Activated T-helper 1 cell treated with Interleukin-2 at 50 U/mL for 16 hours (primary cell): ENCODE measurements around the gene TNNT1.
"Not testable (repeated sequence)": the region's sequence is repeated elsewhere in the genome, so short reads cannot be mapped to it uniquely, and the experiment has no call there.

ENCODE experiments used
- DNase-seq: peaks from one replicate; pipeline ENCODE4 v3.0.0-alpha.2; 2020; ENCODE audit warnings: low read depth

TNNT1 gene

GRCh38 chr19:55109527-55110291 is 39.3 kb downstream of the TNNT1 start:
- no peak for DNase-seq

GRCh38 chr19:55107252-55107651 is 41.8 kb downstream of the TNNT1 start:
- not testable (repeated sequence) for DNase-seq

- DNase-seq, result no peak
These were observed 42.4 kb downstream of the TNNT1 start for GRCh38 chr19:55106591-55106990.

- no peak for DNase-seq
These were observed 43.8 kb downstream of the TNNT1 start for GRCh38 chr19:55105237-55105636.

- no peak for DNase-seq
These were observed 45.8 kb downstream of the TNNT1 start for GRCh38 chr19:55103190-55103589.

GRCh38 chr19:55101261-55101660 is 47.7 kb downstream of the TNNT1 start:
- DNase-seq, result no peak

- no peak for DNase-seq
These were observed 49.2 kb downstream of the TNNT1 start for GRCh38 chr19:55099557-55100506.

GRCh38 chr19:55098716-55099556 is 50.1 kb downstream of the TNNT1 start:
- no peak for DNase-seq

- DNase-seq, result no peak
These were observed 50.9 kb downstream of the TNNT1 start for GRCh38 chr19:55097864-55098715.

GRCh38 chr19:55096061-55096701 is 52.8 kb downstream of the TNNT1 start:
- DNase-seq, result no peak

GRCh38 chr19:55095260-55096060 is 53.5 kb downstream of the TNNT1 start:
- no peak for DNase-seq

- no peak for DNase-seq
These were observed 54.3 kb downstream of the TNNT1 start for GRCh38 chr19:55094456-55095259.

- DNase-seq, result no peak
These were observed 56.3 kb downstream of the TNNT1 start for GRCh38 chr19:55092423-55093318.

GRCh38 chr19:55091955-55092354 is 57.1 kb downstream of the TNNT1 start:
- DNase-seq, result no peak

GRCh38 chr19:55091126-55091910 is 57.7 kb downstream of the TNNT1 start:
- no peak for DNase-seq

GRCh38 chr19:55090564-55090963 is 58.4 kb downstream of the TNNT1 start:
- no peak for DNase-seq

- DNase-seq, result no peak
These were observed 59.6 kb downstream of the TNNT1 start for GRCh38 chr19:55089342-55089944.
